Ishikawa (cell line): ENCODE data around the gene MACROD2.

Source experiments
- CEBPB ChIP-seq: IDR thresholded peaks from 2 replicates; pipeline ENCODE4 v1.6.1; 2012
- CREB1 ChIP-seq: IDR thresholded peaks from 2 replicates; pipeline ENCODE4 v1.6.1; 2012; ENCODE audit warnings: low read depth
- EGR1 ChIP-seq: IDR thresholded peaks from 2 replicates; pipeline ENCODE4 v1.6.1; 2012
- EP300 ChIP-seq: IDR thresholded peaks from 2 replicates; pipeline ENCODE4 v1.6.1; 2012; ENCODE audit warnings: borderline replicate concordance
- FOXM1 ChIP-seq: IDR thresholded peaks from 2 replicates; pipeline ENCODE4 v1.6.1; 2012; ENCODE audit warnings: low read depth, borderline replicate concordance
- NFIC ChIP-seq: IDR thresholded peaks from 2 replicates; pipeline ENCODE4 v1.6.1; 2012
- RAD21 ChIP-seq: IDR thresholded peaks from 2 replicates; pipeline ENCODE4 v1.6.1; 2012; ENCODE audit warnings: low read depth
- REST ChIP-seq: IDR thresholded peaks from 2 replicates; pipeline ENCODE4 v1.6.1; 2012; ENCODE audit warnings: low read depth, mild to moderate bottlenecking
- TAF1 ChIP-seq: IDR thresholded peaks from 2 replicates; pipeline ENCODE4 v1.6.1; 2012; ENCODE audit warnings: low read depth, mild to moderate bottlenecking
- TCF12 ChIP-seq: IDR thresholded peaks from 2 replicates; pipeline ENCODE4 v1.6.1; 2012; ENCODE audit warnings: low read depth
- TEAD4 ChIP-seq: IDR thresholded peaks from 2 replicates; pipeline ENCODE4 v1.6.1; 2012
- YY1 ChIP-seq: IDR thresholded peaks from 2 replicates; pipeline ENCODE4 v1.6.1; 2012; ENCODE audit warnings: low read depth
- ZBTB7A ChIP-seq: IDR thresholded peaks from 2 replicates; pipeline ENCODE4 v1.6.1; 2012; ENCODE audit warnings: low read depth
- TF ChIP-seq, protein P1 (sequence below): IDR thresholded peaks from 2 replicates; pipeline ENCODE4 v1.6.1; 2012
- TF ChIP-seq, protein P2 (sequence below): IDR thresholded peaks from 2 replicates; pipeline ENCODE4 v1.6.1; 2012

MACROD2 gene

GRCh38 chr20:14889496-14890255 lies 894.4 kb downstream of the MACROD2 start:
- no peak for TF ChIP-seq TAF1
- TF ChIP-seq NFIC = no peak
- TF ChIP-seq FOXM1 = no peak
- no peak for TF ChIP-seq EP300
- no peak for TF ChIP-seq TCF12

DNA sequence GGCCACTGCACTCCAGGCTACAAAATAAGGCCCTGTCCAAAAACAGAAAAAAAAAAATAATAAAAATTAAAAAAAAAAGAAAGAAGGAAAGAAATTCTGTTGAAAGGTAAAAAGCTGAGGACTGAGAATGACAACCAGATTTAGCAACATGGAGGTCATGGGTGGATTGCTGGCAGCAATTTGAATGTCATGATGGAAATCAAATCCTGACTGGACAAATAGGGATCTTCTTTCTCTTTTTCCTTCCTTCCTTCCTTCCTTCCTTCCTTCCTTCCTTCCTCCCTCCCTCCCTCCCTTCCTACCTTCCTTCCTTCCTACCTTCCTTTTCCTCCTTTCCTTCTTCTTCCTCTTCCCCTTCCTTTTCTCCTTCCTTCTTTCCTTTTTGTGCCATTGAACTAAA lies 895.4 kb downstream of the MACROD2 start:
- TF ChIP-seq TCF12 = no peak
- no peak for TF ChIP-seq ZBTB7A
- TF ChIP-seq, protein P1, sequence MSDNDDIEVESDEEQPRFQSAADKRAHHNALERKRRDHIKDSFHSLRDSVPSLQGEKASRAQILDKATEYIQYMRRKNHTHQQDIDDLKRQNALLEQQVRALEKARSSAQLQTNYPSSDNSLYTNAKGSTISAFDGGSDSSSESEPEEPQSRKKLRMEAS = no peak
- no peak for TF ChIP-seq NFIC
- TF ChIP-seq TAF1 = no peak
- TF ChIP-seq TEAD4 = no peak
- TF ChIP-seq, protein P2, sequence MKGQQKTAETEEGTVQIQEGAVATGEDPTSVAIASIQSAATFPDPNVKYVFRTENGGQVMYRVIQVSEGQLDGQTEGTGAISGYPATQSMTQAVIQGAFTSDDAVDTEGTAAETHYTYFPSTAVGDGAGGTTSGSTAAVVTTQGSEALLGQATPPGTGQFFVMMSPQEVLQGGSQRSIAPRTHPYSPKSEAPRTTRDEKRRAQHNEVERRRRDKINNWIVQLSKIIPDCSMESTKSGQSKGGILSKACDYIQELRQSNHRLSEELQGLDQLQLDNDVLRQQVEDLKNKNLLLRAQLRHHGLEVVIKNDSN = no peak
- no peak for TF ChIP-seq RAD21
- no peak for TF ChIP-seq YY1
- TF ChIP-seq FOXM1 = no peak
- TF ChIP-seq REST = no peak
- TF ChIP-seq CREB1 = no peak
- no peak for TF ChIP-seq EGR1
- no peak for TF ChIP-seq CEBPB

DNA sequence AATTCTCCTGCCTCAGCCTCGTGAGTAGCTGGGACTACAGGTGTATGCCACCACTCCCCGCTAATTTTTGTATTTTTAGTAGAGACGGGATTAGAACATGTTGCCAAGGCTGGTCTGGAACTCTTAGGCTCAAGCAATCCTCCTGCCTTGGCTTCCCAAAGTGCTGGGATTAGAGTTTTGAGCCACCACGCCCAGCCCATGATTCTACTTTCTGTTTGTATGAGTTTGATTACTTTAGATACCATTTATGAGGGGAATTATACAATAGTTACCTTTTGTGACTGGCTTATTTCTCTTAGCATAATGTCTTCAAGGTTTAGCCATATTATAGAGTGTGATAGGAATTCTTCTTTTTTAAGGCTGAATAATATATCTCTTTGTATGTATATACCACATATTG lies 897.5 kb downstream of the MACROD2 start:
- no peak for TF ChIP-seq CREB1
- TF ChIP-seq TEAD4 = no peak
- no peak for TF ChIP-seq TAF1
- no peak for TF ChIP-seq EGR1
- no peak for TF ChIP-seq RAD21
- no peak for TF ChIP-seq TCF12
- no peak for TF ChIP-seq CEBPB
- no peak for TF ChIP-seq REST
- TF ChIP-seq FOXM1 = no peak
- no peak for TF ChIP-seq YY1
- no peak for TF ChIP-seq ZBTB7A
- TF ChIP-seq EP300 = no peak
- TF ChIP-seq, protein P1 = no peak
- no peak for TF ChIP-seq NFIC
- TF ChIP-seq, protein P2 = no peak

DNA sequence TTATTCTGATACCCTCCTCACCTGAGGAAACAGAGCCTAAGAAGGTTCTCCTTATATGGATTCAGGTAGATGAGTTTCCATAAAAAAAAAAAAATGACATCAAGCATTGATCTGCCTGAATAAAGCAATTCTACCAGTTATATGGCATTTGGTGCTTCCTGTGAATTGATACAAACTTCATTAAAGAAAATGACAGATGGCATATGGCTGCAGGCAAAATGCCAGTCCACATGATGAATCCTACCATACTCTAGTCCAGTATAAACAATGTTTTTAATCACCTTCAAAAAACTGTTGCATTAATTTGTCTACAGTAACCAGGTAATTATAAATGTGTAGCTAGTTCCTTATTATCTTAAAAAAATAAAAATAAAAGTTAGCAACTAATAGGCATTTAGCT lies 901.3 kb downstream of the MACROD2 start:
- TF ChIP-seq, protein P1 = no peak
- TF ChIP-seq YY1 (no peak), FOXM1 (no peak), TAF1 (no peak), NFIC (no peak), TCF12 (no peak), EGR1 (no peak)
- TF ChIP-seq, protein P2 = no peak

- TF ChIP-seq CREB1 = no peak
- no peak for TF ChIP-seq FOXM1
- no peak for TF ChIP-seq RAD21
- no peak for TF ChIP-seq TCF12
- TF ChIP-seq ZBTB7A = no peak
- no peak for TF ChIP-seq NFIC
- TF ChIP-seq CEBPB = no peak
- TF ChIP-seq REST = no peak
- no peak for TF ChIP-seq EP300
- TF ChIP-seq TEAD4 = no peak
- TF ChIP-seq, protein P1 = no peak
- no peak for TF ChIP-seq YY1
- TF ChIP-seq, protein P2 = no peak
- no peak for TF ChIP-seq TAF1
- no peak for TF ChIP-seq EGR1
Observed at GRCh38 chr20:14897608-14898007, 902.3 kb downstream of the MACROD2 start.
